ENCODE data around the gene SAMD7. TPM values are rescaled to one million over a fixed set of nuclear protein-coding genes. Genes with fewer than 3 reads are reported as not detected.

The SAMD7 gene
- total RNA-seq, 1 experiment from 2014 or later = not detected

DNA sequence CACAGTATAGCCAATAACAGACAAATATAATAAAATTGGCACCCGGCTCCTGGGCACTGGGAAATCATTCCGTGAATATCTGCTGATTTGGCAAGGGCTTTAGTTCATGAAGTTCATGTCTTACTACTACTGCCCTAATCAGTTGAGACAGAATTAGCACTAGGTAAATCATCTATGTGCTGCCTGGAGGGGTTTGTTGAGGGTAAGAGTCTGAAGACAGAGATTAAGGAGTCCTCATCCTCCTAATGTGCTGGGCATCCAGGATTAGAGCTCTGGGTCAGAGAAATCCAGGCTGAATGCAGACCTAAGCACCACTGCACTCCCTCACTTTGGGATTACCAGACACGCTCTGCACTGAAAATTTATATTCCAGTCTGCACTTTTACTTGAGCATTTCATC lies 2.0 kb downstream of the SAMD7 start:
- ChIA-PET CTCF (no interaction called here), POLR2A (ENCODE audit: low non-redundant PET) (no interaction called here)
- DNase-seq (ENCODE audit: low spot score) = no peak
- intact Hi-C loops (cut with micrococcal nuclease; ENCODE audit: unreplicated experiment) = no loop called here
- no peaks in the 10 kb centered on the region for H3K27me3 ChIP-seq (replicated peaks; ENCODE audit: insufficient read depth, low read depth, low read length, poor library complexity)
- no peaks in the 10 kb centered on the region for H3K4me1 ChIP-seq (ENCODE audit: insufficient read depth, low read length, poor library complexity, severe bottlenecking)
- no peaks in the 10 kb centered on the region for H3K9me3 ChIP-seq (ENCODE audit: low read depth, low read length, poor library complexity, severe bottlenecking)
- no TSS peak for BruUV-seq (replicated peaks)
- H3K27ac ChIP-seq (ENCODE audit: low read depth, low read length, poor library complexity, severe bottlenecking) = no peak overlapping the region
- no peak for TF ChIP-seq EZH2 (IDR thresholded peaks at IDR 0.05; ENCODE audit: borderline replicate concordance, low read depth, low read length, poor library complexity, severe bottlenecking)
- TF ChIP-seq, protein P1, sequence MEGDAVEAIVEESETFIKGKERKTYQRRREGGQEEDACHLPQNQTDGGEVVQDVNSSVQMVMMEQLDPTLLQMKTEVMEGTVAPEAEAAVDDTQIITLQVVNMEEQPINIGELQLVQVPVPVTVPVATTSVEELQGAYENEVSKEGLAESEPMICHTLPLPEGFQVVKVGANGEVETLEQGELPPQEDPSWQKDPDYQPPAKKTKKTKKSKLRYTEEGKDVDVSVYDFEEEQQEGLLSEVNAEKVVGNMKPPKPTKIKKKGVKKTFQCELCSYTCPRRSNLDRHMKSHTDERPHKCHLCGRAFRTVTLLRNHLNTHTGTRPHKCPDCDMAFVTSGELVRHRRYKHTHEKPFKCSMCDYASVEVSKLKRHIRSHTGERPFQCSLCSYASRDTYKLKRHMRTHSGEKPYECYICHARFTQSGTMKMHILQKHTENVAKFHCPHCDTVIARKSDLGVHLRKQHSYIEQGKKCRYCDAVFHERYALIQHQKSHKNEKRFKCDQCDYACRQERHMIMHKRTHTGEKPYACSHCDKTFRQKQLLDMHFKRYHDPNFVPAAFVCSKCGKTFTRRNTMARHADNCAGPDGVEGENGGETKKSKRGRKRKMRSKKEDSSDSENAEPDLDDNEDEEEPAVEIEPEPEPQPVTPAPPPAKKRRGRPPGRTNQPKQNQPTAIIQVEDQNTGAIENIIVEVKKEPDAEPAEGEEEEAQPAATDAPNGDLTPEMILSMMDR (conservative IDR thresholded peaks at IDR 0.05; ENCODE audit: low read depth, low read length) = no peak
- no peaks in the 10 kb centered on the region for H3K36me3 ChIP-seq (ENCODE audit: insufficient read depth, low read length, poor library complexity, severe bottlenecking)
- H3K4me3 ChIP-seq (ENCODE audit: low read depth, low read length, poor library complexity, severe bottlenecking) = no peak overlapping the region

DNA sequence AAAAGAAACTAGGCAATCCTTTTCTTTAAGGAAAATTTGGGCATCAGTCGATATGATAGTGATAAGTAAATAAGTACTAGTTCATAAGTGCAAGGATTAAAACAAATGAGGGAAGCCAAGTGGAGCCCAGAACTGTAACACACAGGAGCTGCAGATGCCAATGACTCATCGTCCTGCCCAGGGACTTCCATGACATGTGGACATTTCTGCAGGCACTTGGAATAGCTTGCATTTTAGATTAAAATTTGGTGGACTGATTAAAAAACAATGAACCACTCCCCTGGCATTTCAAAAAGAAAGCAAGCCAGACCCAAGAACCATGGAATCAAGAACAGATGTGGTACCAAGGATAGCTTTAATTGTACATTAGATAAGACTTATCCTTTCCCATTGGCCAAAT lies 2.9 kb downstream of the SAMD7 start:
- peak; percentile 12 for DNase-seq (ENCODE audit: low spot score)
- no peaks in the 10 kb centered on the region for H3K9me3 ChIP-seq (ENCODE audit: low read depth, low read length, poor library complexity, severe bottlenecking)
- POLR2A ChIA-PET (ENCODE audit: low non-redundant PET) = no interaction called here
- CTCF ChIA-PET = no interaction called here
- no peaks in the 10 kb centered on the region for H3K36me3 ChIP-seq (ENCODE audit: insufficient read depth, low read length, poor library complexity, severe bottlenecking)
- H3K4me1 ChIP-seq (ENCODE audit: insufficient read depth, low read length, poor library complexity, severe bottlenecking) = no peaks in the 10 kb centered on the region
- TF ChIP-seq EZH2 (IDR thresholded peaks at IDR 0.05; ENCODE audit: borderline replicate concordance, low read depth, low read length, poor library complexity, severe bottlenecking) = no peak
- TF ChIP-seq, protein P1 (conservative IDR thresholded peaks at IDR 0.05; ENCODE audit: low read depth, low read length) = no peak
- no TSS peak for BruUV-seq (replicated peaks)
- H3K27me3 ChIP-seq (replicated peaks; ENCODE audit: insufficient read depth, low read depth, low read length, poor library complexity) = no peaks in the 10 kb centered on the region
- H3K4me3 ChIP-seq (ENCODE audit: low read depth, low read length, poor library complexity, severe bottlenecking) = no peak overlapping the region
- intact Hi-C loops (cut with micrococcal nuclease; ENCODE audit: unreplicated experiment) = no loop called here
- H3K27ac ChIP-seq (ENCODE audit: low read depth, low read length, poor library complexity, severe bottlenecking) = no peak overlapping the region

DNA sequence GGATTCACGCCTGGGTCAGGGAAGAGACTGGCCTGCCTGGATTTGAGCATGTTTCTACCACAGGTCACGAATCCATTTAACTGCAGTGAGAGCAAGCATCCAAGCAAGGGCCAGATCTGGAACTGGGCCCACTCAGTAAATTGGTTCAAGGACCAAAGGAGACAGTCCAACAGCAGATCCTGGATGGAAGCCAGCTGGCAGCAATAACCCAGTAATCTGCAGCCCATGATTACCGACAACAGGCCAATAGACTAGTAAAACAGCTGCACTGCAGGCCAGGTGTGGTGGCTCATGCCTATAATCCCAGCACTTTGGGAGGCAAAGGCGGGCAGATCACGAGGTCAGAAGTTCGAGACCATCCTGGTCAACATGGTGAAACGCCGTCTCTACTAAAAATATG lies 11.8 kb downstream of the SAMD7 start:
- intact Hi-C loops (cut with micrococcal nuclease; ENCODE audit: unreplicated experiment) = no loop called here
- BruUV-seq (replicated peaks) = no TSS peak
- Histone ChIP-seq H3K4me1 (ENCODE audit: insufficient read depth, low read length, poor library complexity, severe bottlenecking) (no peaks in the 10 kb centered on the region), H3K27me3 (replicated peaks; ENCODE audit: insufficient read depth, low read depth, low read length, poor library complexity) (no peaks in the 10 kb centered on the region), H3K4me3 (ENCODE audit: low read depth, low read length, poor library complexity, severe bottlenecking) (no peak overlapping the region), H3K27ac (ENCODE audit: low read depth, low read length, poor library complexity, severe bottlenecking) (no peak overlapping the region), H3K9me3 (ENCODE audit: low read depth, low read length, poor library complexity, severe bottlenecking) (no peaks in the 10 kb centered on the region), H3K36me3 (ENCODE audit: insufficient read depth, low read length, poor library complexity, severe bottlenecking) (no peaks in the 10 kb centered on the region)
- POLR2A ChIA-PET (ENCODE audit: low non-redundant PET) = no interaction called here
- DNase-seq (ENCODE audit: low spot score) = no peak
- CTCF ChIA-PET = no interaction called here
- TF ChIP-seq, protein P1 (conservative IDR thresholded peaks at IDR 0.05; ENCODE audit: low read depth, low read length) = no peak
- TF ChIP-seq EZH2 (IDR thresholded peaks at IDR 0.05; ENCODE audit: borderline replicate concordance, low read depth, low read length, poor library complexity, severe bottlenecking) = no peak

Measured in A673 (cell line).